Dermis blood vessel endothelial cell (primary cell): ENCODE data around the gene KCNC1. TPM values are rescaled to one million over a fixed set of nuclear protein-coding genes. Genes with fewer than 3 reads are reported as not detected.

Experiments
- DNase-seq: peaks from one replicate; pipeline ENCODE4 v3.0.0; 2010
- total RNA-seq: library from RNA; depleted of rRNA; stranded (reverse); fragments of >200 nt; gene quantifications from 2 replicates; pipeline ENCODE4 v1.2.3, GENCODE V29; 2014

Gene KCNC1
- total RNA-seq, 1 donor from 2014 or later = not detected

- DNase-seq = no peak
Observed at GRCh38 chr11:17716807-17717206, 17.8 kb upstream of the KCNC1 start.

DNA sequence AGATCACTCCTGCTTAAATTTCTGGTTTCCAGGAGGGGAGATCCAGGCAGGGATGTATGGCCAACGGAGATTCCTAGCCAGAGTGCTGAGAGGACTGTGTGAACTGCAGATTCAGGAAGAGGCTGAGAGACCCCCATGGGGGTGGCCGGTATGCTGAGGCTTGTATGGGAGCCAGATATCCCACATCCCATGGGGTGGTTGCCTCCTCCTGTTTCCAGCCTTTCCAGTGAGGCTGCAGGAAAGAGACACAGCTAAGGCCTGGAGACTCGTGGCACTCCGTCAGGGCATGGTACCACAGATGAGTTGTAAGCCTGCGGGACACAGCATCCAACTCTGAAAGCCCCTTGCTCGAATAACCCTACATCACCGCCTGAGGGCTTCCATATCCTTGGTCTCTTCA is 16.6 kb upstream of the KCNC1 start:
- DNase-seq = no peak

DNA sequence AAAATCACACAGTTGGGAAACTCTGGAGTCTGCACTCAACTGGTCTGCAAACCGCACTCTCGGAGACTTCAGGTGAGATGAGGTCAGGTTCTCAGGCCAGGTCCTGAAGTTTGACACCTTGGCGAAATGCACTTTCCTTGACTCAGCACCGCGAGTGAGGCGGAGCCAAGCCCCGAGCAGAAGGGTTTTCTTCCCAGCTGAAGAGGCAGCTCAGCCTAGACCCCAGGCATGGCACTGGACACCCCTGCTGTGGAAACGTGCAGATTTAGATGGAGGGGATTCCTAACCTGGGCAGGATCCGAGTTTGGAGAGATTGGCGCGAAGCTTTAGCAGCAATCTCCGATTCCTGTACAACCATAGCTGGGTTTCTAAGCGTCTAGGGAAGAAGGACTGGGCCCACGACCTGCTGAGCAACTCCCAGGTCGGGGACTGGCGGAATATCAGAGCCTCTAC is 16.0 kb upstream of the KCNC1 start:
- no peak for DNase-seq

- DNase-seq = no peak
Observed at GRCh38 chr11:17719028-17719937, 15.3 kb upstream of the KCNC1 start, which contains the start of gene MYOD1. Gene MYOD1, plus strand, starts transcription at chr11:17719571. Its CDS starts 212 bp downstream, at chr11:17719783.

DNA sequence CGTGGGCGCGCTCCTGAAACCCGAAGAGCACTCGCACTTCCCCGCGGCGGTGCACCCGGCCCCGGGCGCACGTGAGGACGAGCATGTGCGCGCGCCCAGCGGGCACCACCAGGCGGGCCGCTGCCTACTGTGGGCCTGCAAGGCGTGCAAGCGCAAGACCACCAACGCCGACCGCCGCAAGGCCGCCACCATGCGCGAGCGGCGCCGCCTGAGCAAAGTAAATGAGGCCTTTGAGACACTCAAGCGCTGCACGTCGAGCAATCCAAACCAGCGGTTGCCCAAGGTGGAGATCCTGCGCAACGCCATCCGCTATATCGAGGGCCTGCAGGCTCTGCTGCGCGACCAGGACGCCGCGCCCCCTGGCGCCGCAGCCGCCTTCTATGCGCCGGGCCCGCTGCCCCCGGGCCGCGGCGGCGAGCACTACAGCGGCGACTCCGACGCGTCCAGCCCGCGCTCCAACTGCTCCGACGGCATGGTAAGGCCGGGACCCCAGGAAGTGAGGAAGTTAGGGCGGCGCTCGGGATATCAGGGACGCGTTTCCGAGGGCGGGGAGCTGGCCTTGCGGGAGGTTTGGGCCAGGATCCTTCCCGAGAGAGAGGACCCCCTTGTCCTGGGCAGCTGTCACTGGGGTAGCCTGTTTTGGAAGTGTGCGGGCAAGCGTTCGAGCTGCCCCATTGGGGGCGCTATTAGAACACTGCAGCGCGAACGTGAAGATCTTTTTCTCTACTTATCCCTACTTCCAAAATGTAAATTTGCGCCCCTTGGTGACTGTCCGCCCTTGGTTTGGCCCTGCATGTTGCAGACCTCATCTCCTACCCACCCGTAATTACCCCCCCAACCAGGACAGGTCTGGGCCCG is 14.4 kb upstream of the KCNC1 start:
- DNase-seq = peak; percentile 57

GRCh38 chr11:17720796-17721171 is 13.8 kb upstream of the KCNC1 start:
- DNase-seq = no peak

DNA sequence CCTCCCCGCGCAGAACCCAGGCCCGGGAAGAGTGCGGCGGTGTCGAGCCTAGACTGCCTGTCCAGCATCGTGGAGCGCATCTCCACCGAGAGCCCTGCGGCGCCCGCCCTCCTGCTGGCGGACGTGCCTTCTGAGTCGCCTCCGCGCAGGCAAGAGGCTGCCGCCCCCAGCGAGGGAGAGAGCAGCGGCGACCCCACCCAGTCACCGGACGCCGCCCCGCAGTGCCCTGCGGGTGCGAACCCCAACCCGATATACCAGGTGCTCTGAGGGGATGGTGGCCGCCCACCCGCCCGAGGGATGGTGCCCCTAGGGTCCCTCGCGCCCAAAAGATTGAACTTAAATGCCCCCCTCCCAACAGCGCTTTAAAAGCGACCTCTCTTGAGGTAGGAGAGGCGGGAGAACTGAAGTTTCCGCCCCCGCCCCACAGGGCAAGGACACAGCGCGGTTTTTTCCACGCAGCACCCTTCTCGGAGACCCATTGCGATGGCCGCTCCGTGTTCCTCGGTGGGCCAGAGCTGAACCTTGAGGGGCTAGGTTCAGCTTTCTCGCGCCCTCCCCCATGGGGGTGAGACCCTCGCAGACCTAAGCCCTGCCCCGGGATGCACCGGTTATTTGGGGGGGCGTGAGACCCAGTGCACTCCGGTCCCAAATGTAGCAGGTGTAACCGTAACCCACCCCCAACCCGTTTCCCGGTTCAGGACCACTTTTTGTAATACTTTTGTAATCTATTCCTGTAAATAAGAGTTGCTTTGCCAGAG is 13.2 kb upstream of the KCNC1 start:
- DNase-seq = no peak

- DNase-seq = peak; percentile 50
Observed at GRCh38 chr11:17722000-17722643, 12.5 kb upstream of the KCNC1 start.

GRCh38 chr11:17724020-17724908 is 10.3 kb upstream of the KCNC1 start:
- DNase-seq = no peak

DNA sequence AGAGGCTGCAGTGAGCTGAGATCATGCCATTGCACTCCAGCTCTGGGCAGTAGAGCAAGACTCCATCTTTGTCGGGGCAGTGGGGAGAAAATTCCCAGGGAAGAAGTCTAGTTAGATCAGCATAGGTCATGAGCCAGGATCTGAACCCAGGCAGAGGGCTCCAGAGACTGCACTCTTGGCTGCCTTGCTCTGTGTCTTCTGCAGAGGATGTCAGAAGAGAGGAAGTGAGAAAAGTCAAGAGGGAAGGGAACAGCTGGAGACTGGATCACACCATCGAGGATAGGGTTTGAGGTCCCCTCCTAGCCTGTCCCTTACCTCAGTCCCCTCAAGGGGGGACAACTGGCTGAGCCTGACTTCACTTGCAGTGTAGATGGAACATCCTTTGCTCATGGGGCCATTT is 9.4 kb upstream of the KCNC1 start:
- no peak for DNase-seq

DNA sequence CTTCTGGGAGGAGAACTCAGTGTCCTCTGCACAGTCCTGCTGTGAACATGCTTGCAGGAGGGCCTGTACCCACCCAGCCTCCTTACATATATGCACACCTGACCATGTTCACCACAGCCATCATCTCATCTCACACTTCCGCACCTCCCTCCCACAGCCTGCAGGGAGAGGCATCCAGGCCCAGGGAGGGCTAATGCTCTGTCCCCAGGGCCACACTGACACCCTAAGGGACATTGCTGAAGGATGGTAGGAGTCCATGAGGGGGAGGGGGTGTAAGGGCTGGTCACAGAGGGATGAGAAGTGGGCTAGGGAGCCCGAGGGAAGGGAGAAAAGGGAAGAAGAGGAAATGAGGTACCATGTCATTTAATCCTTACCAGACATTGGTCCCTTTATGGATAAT is 4.4 kb upstream of the KCNC1 start:
- no peak for DNase-seq

- DNase-seq = peak; percentile 87
Observed at GRCh38 chr11:17730608-17731462, 3.7 kb upstream of the KCNC1 start.

DNA sequence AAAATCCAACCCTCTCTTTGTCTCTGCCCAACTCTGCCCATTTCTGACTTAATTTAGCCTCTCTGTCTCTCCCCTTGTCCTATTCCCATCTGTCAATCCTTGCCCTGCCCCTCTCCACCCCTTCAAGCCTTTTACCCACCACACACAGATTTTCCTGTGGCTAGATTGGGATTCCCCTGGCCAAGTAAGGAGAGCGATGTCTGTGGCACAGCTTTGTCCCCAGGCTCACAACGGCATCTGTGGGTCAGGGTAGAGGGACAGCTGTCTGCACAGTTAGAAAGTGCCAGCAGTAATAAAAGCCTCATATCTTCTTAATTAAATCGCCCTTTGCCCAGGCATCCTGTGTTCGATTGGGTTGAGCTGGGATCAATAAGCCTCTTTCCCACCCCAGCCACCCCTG is 1.3 kb upstream of the KCNC1 start:
- DNase-seq = no peak

GRCh38 chr11:17734986-17735817 is 621 bp downstream of the KCNC1 start:
- DNase-seq = peak; percentile 82

GRCh38 chr11:17735818-17736578 is 1.4 kb downstream of the KCNC1 start:
- DNase-seq = no peak

DNA sequence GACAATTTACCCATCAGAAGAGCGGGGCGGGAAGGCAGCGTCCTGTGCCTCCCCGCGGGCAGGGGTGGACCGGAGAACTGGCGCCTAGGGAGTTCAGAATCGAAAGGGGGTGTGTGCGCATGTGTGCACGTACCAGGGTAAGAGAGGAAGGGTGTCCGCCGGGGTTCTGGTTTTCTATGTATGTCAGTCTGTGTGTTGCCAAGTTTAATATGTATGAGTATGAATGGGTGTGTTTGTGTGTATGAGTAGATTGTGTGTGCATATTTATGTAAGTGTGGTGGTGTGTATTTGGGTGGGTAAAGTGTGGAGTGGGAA is 2.0 kb downstream of the KCNC1 start:
- DNase-seq = no peak

- no peak for DNase-seq
Observed at GRCh38 chr11:17736930-17737817, 2.6 kb downstream of the KCNC1 start.
